ENCODE results near the gene MYO9A.
A peak's percentile ranks its signal among the peaks of the same experiment; 100 is the strongest.

MYO9A gene

GRCh38 chr15:71812966-71813722 lies 304.8 kb downstream of the MYO9A start:
- DNase-seq (no peak), ATAC-seq (no peak)
- Mint-ChIP-seq H3K4me1 (no peaks in the 10 kb centered on the region), H3K27ac (peak overlapping the region in 1 of 2 donors; percentile 52), H3K27me3 (no peaks in the 10 kb centered on the region), H3K9me3 (peaks cover under 1 to 11% of the 10 kb centered on the region in 2 donors), H3K4me3 (no peak overlapping the region)

- H3K27me3 Mint-ChIP-seq, result no peaks in the 10 kb centered on the region
- H3K4me1 Mint-ChIP-seq, result no peaks in the 10 kb centered on the region
- no peak overlapping the region for H3K27ac Mint-ChIP-seq
- DNase-seq, result no peak
- H3K4me3 Mint-ChIP-seq, result no peak overlapping the region
- ATAC-seq, result peak; percentile 24
- peaks cover 0 to under 1% of the 10 kb centered on the region in 2 donors for H3K9me3 Mint-ChIP-seq
These were observed 305.9 kb downstream of the MYO9A start for GRCh38 chr15:71811752-71812735.

DNA sequence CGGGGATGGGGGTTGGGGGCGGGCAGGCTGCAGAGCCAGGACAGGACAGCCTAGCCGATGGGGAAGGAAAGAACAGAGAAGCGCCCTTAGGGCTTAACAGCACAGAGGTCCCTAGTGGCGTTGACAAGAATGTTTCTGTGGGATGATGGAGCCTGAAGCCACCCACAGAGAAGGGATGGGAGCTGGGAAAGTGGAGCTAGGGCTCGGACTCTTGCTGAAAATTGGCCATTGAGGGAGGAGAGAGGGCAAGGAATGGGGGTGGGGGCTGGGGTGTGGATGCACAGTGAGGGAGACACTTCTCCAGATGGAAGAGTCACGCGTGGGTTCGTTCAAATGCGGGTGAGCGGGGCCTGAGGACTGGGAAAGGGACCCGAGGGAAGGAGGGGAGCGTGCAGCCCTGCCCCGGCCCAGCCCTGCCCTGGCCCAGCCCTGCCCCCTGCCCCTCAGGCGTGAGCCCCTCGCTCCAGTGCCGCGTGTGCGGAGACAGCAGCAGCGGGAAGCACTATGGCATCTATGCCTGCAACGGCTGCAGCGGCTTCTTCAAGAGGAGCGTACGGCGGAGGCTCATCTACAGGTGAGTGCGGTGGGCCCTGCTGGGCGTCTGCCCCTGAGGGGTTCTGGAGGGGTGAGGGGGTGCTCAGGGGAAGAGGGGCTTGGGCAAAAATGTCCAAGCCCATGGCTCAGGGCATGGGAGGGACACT lies 306.8 kb downstream of the MYO9A start:
- DNase-seq, result no peak
- ATAC-seq, result peak; percentile 22
- no peak overlapping the region for H3K27ac Mint-ChIP-seq
- no peaks in the 10 kb centered on the region for H3K27me3 Mint-ChIP-seq
- no peaks in the 10 kb centered on the region for H3K4me1 Mint-ChIP-seq
- no peaks in the 10 kb centered on the region for H3K9me3 Mint-ChIP-seq
- no peak overlapping the region for H3K4me3 Mint-ChIP-seq

DNA sequence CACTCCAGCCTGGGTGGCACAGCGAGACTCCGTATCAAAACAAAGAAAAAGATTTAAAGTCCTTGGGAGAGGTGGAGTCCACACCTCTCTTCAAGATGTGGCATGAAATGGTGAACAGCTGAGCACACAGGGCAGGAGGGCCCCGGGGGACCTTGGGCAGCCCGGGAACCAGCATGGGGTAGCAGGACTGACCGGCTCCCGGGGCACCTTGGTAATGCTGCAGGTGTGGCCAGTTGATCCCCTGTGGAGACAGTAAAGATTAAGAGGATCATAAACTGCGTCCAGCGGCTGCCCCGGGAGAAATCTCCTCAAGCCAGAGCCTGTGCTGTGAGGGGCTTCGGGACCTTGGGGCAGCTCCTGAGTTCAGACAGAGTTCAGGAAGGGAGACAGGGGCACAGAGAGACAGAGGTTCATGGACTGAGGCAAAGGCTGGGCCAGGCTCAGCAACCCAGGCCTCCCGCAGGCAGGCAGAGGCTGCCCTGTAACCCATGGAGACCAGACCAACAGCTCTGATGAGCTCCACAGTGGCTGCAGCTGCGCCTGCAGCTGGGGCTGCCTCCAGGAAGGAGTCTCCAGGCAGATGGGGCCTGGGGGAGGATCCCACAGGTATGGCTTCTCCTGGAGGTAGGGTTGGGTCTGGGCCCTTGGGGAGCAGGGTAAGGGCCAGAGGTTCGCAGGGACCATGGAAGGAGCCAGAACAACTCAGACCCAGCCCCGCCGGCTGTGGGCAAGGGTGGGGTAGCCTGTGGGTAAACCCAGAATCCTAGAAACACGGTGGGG lies 307.5 kb downstream of the MYO9A start, which contains the start of gene NR2E3:
Gene NR2E3 (plus strand): TSS at position 299 of the 780 bp plus-strand sequence. CDS start 190 bp downstream, at position 489.
- ATAC-seq (no peak), DNase-seq (no peak)
- Mint-ChIP-seq H3K9me3 (no peaks in the 10 kb centered on the region), H3K27me3 (peaks cover 6% of the 10 kb centered on the region), H3K4me1 (no peaks in the 10 kb centered on the region), H3K4me3 (no peak within 1 kb of the TSS), H3K27ac (no peak within 1 kb of the TSS)

DNA sequence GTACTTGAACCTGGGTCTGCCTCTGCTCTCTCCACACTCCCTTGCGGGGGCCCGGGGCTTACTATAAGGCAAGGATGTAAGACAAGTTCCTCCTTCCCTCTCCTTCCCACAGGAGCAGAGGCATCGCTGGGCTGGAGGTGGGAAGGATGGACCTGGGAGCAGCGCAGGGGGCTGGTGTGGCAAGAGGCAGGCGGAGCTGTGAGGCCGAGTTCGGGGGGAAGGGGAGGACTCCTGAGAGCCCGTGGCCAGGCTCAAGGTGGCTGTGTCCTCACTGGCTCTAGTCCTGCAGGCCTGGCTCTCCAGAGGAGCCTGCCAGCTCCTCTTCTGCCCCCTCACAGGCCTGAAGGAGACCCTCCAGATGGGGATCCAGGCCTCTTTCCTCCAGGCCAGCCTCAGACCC lies 308.6 kb downstream of the MYO9A start:
- DNase-seq, result no peak
- no peaks in the 10 kb centered on the region for H3K4me1 Mint-ChIP-seq
- H3K4me3 Mint-ChIP-seq, result no peak overlapping the region
- no peak overlapping the region for H3K27ac Mint-ChIP-seq
- ATAC-seq, result no peak
- no peaks in the 10 kb centered on the region for H3K9me3 Mint-ChIP-seq
- H3K27me3 Mint-ChIP-seq, result peaks cover 8% of the 10 kb centered on the region

- no peaks in the 10 kb centered on the region for H3K4me1 Mint-ChIP-seq
- H3K4me3 Mint-ChIP-seq, result no peak overlapping the region
- DNase-seq (no peak), ATAC-seq (no peak)
- H3K27me3 Mint-ChIP-seq, result peaks cover 8% of the 10 kb centered on the region
- H3K27ac Mint-ChIP-seq, result no peak overlapping the region
- H3K9me3 Mint-ChIP-seq, result no peaks in the 10 kb centered on the region
These were observed 309.5 kb downstream of the MYO9A start for GRCh38 chr15:71808311-71809020.

GRCh38 chr15:71807691-71808091 lies 310.3 kb downstream of the MYO9A start:
- Mint-ChIP-seq H3K27ac (no peak overlapping the region), H3K27me3 (peaks cover 8% of the 10 kb centered on the region), H3K4me1 (no peaks in the 10 kb centered on the region), H3K9me3 (no peaks in the 10 kb centered on the region), H3K4me3 (no peak overlapping the region)
- ATAC-seq (no peak), DNase-seq (no peak)

DNA sequence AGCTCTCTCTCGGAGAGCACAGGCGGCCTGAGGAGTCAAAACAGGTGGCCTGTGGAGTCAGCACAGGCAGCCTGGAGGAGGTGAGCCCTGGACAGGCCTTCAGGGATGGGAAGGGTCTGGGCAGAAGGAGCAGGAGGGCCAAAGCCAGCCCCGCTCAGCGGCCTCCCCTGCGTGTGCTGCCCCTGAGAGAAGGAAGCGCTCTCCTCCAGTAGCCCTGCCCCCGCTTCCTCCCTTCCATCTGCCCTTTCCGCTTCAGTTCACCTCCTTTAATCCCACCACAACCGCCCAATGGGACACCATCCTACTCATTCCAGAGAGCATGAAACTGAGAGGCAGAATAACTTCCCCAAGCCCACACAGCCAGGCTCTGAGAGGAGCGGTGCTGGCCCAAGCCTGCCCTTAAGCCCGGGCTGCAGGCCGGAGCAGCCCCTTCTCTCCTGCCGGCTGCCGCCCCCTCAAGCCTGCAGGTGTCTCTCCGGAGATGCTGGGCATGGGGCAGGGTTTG lies 310.8 kb downstream of the MYO9A start:
- no peak overlapping the region for H3K4me3 Mint-ChIP-seq
- no peak for DNase-seq
- H3K4me1 Mint-ChIP-seq, result no peaks in the 10 kb centered on the region
- peaks cover 8% of the 10 kb centered on the region for H3K27me3 Mint-ChIP-seq
- no peak overlapping the region for H3K27ac Mint-ChIP-seq
- no peaks in the 10 kb centered on the region for H3K9me3 Mint-ChIP-seq
- ATAC-seq, result no peak

DNA sequence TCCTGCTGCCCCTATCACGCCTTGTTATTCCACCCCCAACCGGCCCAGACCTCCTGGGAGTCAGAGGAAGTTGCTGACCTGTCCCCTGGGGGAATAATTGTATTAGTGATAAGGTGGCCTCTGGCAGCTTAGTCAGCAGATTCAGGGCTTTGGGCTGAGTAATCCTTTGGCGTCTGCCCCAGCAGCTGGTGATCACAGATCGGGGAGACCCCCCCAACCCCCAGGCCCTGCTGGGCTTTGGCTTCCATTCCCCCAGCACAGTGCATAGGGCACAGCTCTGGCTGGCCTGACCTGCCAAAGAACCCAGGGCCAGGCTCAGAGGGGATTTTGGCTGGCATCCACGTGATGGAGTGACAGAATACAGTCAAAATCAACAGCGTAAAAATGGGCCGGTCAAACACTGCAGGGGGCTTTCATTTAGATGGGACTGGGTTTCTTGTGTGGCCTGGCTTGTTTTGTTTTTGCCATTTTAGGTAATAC lies 311.5 kb downstream of the MYO9A start:
- no peak overlapping the region for H3K4me3 Mint-ChIP-seq
- no peaks in the 10 kb centered on the region for H3K4me1 Mint-ChIP-seq
- H3K27ac Mint-ChIP-seq, result no peak overlapping the region
- H3K27me3 Mint-ChIP-seq, result peaks cover 10% of the 10 kb centered on the region
- ATAC-seq (no peak), DNase-seq (no peak)
- H3K9me3 Mint-ChIP-seq, result no peaks in the 10 kb centered on the region

DNA sequence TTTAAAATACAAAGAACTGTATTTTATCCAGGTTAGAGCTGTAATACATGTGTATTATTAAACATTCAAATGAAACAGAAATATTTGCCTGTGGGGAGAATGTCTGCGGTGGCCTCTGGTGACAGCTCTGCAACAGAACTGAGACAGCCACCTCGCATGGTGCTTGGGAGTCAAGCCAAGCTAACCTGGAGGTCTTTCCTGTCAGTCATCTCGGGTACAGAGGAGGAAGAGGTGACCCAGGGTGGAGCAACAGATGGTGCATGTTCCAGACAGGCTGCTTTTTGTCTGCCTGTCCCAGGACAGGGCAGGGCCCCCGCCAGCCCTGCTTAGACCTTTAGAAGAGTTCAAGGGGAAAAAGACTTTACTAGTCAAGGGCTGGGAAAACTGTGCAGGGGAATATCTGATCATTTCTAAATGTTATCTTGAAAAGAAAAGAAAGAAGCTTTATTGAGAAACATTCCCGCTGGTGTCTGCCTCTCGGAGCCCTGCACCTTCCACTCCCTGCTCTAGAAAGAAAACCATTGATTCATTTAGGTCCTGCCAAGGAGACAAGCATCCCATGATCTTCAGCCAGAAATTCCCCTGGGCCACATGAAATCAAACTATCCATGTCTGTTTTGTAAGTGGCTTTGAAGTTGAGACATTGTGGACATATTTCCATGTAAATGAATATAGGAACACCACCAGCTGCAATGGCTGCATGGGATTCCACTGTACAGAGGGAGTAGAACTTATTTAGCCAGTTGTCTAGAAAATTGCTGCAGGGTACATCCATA lies 313.1 kb downstream of the MYO9A start:
- Mint-ChIP-seq H3K9me3 (no peaks in the 10 kb centered on the region), H3K4me1 (no peaks in the 10 kb centered on the region), H3K27ac (peak overlapping the region in 1 of 2 donors; percentile 80), H3K4me3 (no peak overlapping the region), H3K27me3 (peaks cover 23% of the 10 kb centered on the region)
- DNase-seq, result no peak
- ATAC-seq, result no peak

DNA sequence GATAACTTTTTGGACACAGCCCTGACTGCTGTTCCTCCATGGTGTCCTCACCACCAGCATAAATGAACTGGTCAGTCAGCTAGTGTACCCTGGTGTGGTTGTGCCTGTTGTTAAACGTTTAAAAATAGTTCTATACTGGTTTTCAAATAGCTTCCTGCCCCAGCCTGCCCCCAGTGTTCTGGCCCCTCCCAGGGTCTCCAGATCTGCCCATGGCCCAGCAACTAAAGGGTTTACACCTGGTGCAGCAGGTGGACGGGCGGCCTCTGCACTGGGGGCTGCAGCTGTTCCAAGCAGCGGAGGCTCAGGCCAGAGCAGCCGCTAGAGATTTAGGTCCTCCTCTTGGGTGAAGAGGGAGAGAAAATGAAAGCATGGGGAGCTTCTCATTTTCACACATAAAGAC lies 313.7 kb downstream of the MYO9A start:
- Mint-ChIP-seq H3K27ac (peak overlapping the region in 1 of 2 donors; percentile 80), H3K4me1 (no peaks in the 10 kb centered on the region), H3K9me3 (no peaks in the 10 kb centered on the region), H3K27me3 (peaks cover 26% of the 10 kb centered on the region), H3K4me3 (peak overlapping the region in 1 of 2 donors; percentile 19)
- no peak for DNase-seq
- no peak for ATAC-seq

DNA sequence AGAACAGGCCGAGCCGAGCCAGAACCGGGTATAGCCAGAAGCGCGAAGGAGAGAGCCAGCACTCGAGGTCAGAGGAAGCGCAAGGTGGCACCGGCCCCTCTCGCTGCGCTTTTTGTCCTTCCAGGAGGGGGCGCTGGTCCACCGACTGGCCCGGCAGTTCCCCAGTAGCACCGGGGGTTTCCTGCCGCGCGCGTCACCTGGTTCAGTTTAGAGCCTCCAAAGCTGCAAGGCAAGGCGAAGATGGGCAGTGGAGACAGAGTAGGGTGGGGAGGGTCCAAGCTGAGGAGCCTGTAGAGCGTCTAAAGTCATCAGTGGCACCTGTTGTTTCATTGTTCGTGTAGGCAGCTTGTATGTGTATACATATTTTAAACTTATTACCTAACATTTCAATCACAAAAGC lies 315.2 kb downstream of the MYO9A start:
- ATAC-seq (peak; percentile 71), DNase-seq (peak; percentile 47 to 49)
- Mint-ChIP-seq H3K27me3 (peaks cover 26% of the 10 kb centered on the region), H3K4me1 (no peaks in the 10 kb centered on the region), H3K4me3 (no peak overlapping the region), H3K27ac (no peak overlapping the region), H3K9me3 (no peaks in the 10 kb centered on the region)

GRCh38 chr15:71801935-71802655 lies 315.9 kb downstream of the MYO9A start:
- Mint-ChIP-seq H3K9me3 (no peaks in the 10 kb centered on the region), H3K4me1 (no peaks in the 10 kb centered on the region), H3K4me3 (no peak overlapping the region), H3K27me3 (peaks cover 26% of the 10 kb centered on the region), H3K27ac (no peak overlapping the region)
- ATAC-seq, result no peak
- no peak for DNase-seq

Data from stimulated activated naive CD8-positive, alpha-beta T cell treated with anti-CD3 and anti-CD28 coated beads, Interleukin-15, amount 100 ng/mL, for 72 hours (primary cell).